GM21717 (cell line): ENCODE results near the gene CERCAM.
"Not testable (repeated sequence)": the region's sequence is repeated elsewhere in the genome, so short reads cannot be mapped to it uniquely, and the experiment has no call there.

Source experiments
- ATAC-seq: cut with Tn5 transposase; IDR thresholded peaks from one replicate; pipeline ENCODE4 v1.9.1; 2021; ENCODE audit warnings: mild to moderate bottlenecking, moderate library complexity; ENCODE audit not compliant: unreplicated experiment

Gene CERCAM

DNA sequence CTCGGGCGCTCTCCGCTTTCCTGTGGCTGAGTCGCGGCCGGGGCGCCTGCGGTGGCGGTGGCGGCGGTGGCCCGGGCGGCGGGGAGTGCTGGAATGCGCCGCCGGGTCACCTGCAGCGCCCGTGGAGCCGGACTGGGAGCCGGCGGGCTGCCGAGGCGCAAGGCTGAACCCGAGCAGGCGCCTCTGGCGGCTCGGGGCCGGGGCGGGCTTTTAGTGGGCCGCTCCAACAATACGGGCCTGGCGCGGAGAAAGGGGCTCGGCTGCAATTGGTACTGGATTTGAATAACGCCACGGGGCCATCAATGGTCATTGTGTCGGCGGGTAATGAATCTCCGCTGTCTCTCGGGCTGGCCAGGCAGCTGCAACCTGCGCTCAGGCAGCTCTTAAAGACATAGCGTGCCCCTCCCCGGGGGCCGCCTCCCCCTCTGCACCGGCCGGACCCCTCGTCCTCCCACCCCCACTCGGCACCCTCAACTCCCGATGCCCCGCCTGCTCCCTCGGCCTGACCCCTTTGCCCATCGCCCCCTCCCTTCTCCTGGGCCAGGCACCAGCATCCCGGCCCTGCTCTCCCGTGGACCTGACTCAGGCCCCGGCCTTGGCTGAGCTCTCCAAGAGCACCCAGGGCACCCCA is 27.4 kb upstream of the CERCAM start:
- ATAC-seq = no peak

DNA sequence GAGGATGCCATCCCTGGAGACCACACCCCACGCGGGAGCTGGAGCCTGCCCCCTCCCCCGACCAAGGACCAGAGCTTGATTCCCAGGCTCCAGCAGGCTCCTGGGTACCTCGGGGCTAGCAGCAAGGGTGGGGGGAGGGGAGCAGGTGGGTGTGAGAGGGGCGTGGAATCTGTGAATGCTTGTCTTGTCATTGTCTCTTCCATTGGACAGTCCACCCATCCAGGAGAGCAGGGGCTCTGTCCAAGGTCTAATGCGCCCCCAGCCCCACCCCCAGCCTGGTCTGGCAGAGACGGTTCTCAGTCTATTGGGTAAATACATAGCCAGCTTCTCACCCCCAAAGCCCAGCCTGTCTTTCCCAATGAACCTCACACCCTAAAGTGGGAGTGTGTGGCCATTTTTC is 26.7 kb upstream of the CERCAM start:
- no peak for ATAC-seq

DNA sequence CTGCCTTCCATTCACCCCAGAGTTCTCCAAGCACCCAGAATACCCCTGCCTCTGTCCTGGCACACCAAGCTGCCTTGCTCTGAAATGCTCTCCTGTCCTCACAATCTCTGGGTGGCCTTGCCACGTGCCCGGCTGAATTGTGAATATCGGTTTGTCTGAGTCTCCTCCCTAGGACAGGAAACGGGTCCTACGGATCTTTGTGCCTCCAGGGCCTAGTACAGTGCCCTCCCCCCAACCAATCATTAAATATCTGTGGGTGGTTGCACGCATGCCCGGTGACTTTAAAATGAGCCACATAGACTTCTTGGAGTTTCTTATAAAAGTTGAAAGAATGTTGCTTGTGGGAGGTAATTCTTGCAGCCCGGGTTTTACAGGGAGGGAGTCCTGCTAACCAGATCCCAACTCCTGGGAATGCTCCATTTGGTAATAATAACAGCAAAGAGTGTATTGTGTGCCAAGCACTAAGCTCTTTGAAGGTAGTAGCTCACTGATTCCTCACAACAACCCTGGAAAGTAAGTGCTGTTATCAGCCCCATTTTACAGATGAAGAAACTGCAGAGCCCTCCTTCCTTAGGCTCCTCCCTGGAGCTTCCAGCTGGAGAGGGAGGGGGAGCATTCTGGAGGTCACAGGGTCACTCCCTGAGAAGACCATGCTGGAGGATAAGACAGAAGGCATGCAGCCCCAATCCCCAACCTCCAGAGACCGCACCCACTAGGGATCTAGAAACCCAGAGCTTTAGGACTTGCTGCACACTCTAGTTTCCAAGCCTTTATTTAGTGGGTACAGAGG is 26.1 kb upstream of the CERCAM start:
- no peak for ATAC-seq

DNA sequence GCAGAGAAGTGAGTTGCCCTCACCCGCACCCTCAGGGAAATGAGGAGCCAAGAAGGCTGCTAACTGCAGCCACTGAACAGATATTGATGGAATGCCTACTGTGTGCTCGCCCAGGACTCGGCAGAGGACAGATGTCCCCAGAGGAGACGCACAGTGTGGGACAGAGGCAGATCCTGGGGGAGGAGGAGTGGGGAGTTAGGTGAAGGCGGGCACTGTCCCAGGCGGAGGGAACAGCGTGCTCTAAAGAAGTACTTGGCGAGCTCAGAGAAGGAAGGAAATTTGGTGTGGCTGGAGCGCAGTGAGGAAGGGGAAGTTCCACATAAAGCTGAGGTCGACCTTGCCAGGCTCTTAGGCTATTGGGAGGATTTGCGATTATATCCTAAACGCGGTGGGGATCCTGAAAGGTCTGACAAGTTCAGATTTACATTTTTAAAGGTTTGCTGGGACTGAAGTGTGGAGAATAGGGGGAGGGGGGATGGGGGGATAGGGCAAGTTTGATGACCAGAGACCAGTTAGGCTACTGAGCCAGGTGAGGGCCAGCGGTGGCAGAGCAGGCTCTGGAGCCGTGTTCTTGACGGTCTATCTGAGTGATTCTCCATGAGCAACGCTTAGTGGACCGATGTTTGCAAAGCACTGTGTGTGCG is 23.6 kb upstream of the CERCAM start:
- no peak for ATAC-seq

GRCh38 chr9:128397831-128398230 is 22.8 kb upstream of the CERCAM start:
- no peak for ATAC-seq

GRCh38 chr9:128399861-128400260 is 20.8 kb upstream of the CERCAM start:
- no peak for ATAC-seq

DNA sequence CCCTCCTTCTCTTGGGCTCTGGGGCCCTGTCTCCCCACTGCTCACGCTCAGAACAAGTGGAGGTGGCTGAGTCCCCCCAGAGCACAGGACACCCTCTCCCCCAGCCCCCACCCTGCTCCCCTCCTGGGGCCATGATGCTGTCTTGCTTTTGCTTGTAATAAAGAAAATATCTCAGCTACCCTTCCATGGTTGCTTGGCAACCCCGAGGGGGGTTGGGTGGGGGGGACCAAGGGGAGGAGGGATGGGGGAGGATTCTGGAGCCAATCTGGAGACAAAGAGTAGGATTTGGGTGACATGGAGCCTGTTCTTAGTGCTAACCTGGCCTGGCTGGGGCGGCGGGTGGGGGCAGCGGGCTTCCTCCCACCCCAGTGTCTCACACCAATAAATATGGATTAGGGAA is 16.1 kb upstream of the CERCAM start:
- no peak for ATAC-seq

DNA sequence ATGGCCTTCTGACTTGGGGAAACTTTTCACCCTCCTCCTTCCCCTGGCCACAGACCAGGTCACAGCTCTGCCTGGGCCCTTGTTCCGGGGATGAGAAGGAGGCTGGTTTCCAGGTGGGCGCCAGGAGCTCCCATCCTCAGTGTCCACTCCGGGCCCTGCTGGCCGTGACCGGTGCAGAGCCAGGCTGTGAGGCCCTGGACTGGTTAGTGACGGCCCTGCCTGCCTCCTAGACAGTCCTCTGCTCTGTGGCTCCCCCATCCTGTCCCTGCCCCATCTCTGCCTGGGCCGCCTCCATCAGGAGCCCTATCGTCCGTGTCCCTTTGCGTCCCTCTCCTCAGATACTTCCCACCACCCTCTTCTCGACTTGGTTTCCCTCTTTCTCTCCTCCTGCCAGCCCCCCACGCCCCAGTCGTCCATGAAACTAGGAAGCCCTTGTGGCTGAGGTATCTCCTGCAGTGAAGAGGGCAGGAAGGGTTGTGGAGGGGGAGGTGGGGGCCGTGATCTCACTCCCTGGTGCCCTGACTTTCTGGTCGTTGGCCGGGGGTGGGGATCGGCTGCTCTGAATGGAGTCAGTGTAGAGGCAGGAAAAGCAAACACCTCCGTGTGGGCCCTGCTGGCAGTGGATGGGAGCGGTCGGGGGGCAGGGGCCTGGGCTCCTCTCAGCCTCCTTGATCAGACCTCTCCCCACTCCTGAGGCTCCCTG is 15.4 kb upstream of the CERCAM start:
- no peak for ATAC-seq

DNA sequence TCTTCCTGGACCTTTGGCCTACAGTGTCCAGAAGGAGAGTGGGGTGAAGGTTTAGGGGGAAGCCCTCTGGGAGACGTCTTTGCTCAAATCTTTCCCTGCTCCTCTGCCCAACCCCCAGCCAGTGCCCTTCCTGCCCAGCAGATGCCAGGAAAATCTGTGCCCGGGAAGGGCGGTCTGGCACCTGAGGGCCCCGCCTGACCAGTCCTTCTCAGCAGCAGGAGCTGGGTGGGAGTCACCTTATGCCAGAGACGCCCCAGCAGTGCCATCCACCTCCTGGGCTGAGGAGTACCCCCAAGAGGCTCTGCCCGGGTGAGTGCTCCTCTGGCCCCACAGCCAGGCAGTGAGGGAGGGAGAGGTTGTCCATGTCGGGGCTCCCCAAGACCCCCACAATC is 14.9 kb upstream of the CERCAM start:
- no peak for ATAC-seq

GRCh38 chr9:128406848-128407391 is 13.7 kb upstream of the CERCAM start:
- no peak for ATAC-seq

GRCh38 chr9:128408963-128409431 is 11.7 kb upstream of the CERCAM start:
- no peak for ATAC-seq

DNA sequence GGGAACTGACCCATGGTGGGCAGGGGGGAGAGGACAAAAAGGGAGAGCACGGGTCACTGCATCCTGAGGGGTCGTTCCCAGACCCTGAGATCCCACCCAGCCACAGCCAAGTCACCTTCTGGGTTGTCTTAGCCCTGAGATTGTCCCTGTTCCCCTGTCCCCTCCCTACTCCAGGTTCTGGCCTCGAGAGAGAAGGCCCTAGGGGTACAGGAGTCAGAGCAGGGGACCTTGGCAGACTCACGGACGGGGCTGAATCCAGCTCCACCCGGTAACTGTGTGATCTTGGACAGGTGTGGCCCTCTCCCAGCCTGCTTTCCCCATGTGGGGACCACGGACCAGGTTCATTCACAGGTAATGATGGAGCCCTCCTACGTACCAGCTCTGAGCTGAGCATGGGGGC is 11.2 kb upstream of the CERCAM start:
- ATAC-seq = no peak

- no peak for ATAC-seq
Observed at GRCh38 chr9:128409978-128410377, 10.7 kb upstream of the CERCAM start.

GRCh38 chr9:128411364-128412119 is 9.1 kb upstream of the CERCAM start:
- ATAC-seq = no peak

GRCh38 chr9:128412120-128412790 is 8.4 kb upstream of the CERCAM start:
- ATAC-seq = no peak

- ATAC-seq = not testable (repeated sequence)
Observed at GRCh38 chr9:128413728-128414127, 6.9 kb upstream of the CERCAM start.

- no peak for ATAC-seq
Observed at GRCh38 chr9:128414461-128414860, 6.2 kb upstream of the CERCAM start.

DNA sequence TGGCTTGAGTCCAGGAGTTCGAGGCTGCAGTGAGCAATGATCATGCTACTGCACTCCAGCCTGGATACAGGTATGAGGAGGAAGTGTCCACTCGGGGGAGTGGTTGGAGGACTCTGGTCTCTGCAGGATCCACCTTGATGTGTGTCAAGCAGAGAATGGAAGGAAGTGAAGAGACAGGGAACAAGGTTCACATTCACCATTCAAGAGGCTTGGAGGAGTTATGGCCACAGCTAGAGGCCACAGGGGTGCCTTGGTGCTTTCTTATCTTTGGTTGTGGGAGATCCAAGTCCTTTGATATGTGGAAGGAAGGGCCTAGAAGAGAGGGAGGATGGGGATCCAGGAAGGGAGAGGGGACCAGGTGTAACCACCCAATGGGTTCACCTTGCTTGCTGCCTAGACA is 5.4 kb upstream of the CERCAM start:
- ATAC-seq = no peak

DNA sequence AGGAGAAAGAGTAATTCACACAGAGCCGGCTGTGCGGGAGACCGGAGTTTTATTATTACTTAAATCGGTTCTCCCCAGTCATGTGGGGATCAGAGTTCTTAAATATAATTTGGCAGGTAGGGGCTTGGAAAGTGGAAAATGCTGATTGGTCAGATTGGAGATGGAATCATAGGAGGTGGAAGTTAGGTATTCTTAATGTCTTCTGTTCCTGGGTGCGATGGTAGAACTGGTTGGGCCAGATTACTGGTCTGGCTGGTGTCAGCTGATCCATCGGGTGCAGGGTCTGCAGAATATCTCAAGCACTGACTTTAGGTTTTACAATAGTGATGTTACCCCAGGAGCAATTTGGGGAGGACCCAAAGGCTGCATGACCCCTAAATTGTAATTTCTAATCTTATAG is 4.6 kb upstream of the CERCAM start:
- no peak for ATAC-seq
